Measurements from ENCODE around the gene PTPRO. TPM values are rescaled to one million over a fixed set of nuclear protein-coding genes. Genes with fewer than 3 reads are reported as not detected.

The PTPRO gene
- total RNA-seq, 2 experiments from 2014 or later = 0.47 to 0.63 TPM

GRCh38 chr12:15341371-15341770, 19.1 kb downstream of the PTPRO start:
- no peaks in the 10 kb centered on the region for H3K36me3 Mint-ChIP-seq (ENCODE audit: low read depth)
- H3K27ac Mint-ChIP-seq = no peak overlapping the region
- H3K27me3 Mint-ChIP-seq = peaks cover 6% of the 10 kb centered on the region
- TF ChIP-seq CTCF (IDR thresholded peaks at IDR 0.05) = no peak
- ChIA-PET CTCF (interaction anchor here (1.0 to 1.3 kb wide), 2 partner anchors 15 to 72 kb away, joined by 3 read pairs; no protein-coding TSS in a partner anchor), POLR2A (no interaction called here)
- intact Hi-C loops (cut with micrococcal nuclease) = no loop called here
- peaks cover 2% of the 10 kb centered on the region for H3K9me3 Mint-ChIP-seq
- H3K4me3 Mint-ChIP-seq = no peak overlapping the region
- DNase-seq (no peak), ATAC-seq (no peak)
- no peaks in the 10 kb centered on the region for H3K4me1 Mint-ChIP-seq (ENCODE audit: low read depth)

GRCh38 chr12:15344561-15344960, 22.3 kb downstream of the PTPRO start:
- no peak for ATAC-seq
- H3K9me3 Mint-ChIP-seq = peaks cover 2% of the 10 kb centered on the region
- H3K36me3 Mint-ChIP-seq (ENCODE audit: low read depth) = no peaks in the 10 kb centered on the region
- CTCF ChIA-PET = no interaction called here
- TF ChIP-seq CTCF (IDR thresholded peaks at IDR 0.05) = no peak
- DNase-seq = no peak
- H3K4me3 Mint-ChIP-seq = no peak overlapping the region
- POLR2A ChIA-PET = no interaction called here
- no peak overlapping the region for H3K27ac Mint-ChIP-seq
- H3K4me1 Mint-ChIP-seq (ENCODE audit: low read depth) = no peaks in the 10 kb centered on the region
- intact Hi-C loops (cut with micrococcal nuclease) = no loop called here
- H3K27me3 Mint-ChIP-seq = peaks cover 6% of the 10 kb centered on the region

GRCh38 chr12:15346488-15346887, 24.2 kb downstream of the PTPRO start:
- Mint-ChIP-seq H3K36me3 (ENCODE audit: low read depth) (no peaks in the 10 kb centered on the region), H3K9me3 (peaks cover 2% of the 10 kb centered on the region), H3K27me3 (peaks cover 6% of the 10 kb centered on the region), H3K27ac (no peak overlapping the region), H3K4me3 (no peak overlapping the region), H3K4me1 (ENCODE audit: low read depth) (no peaks in the 10 kb centered on the region)
- POLR2A ChIA-PET = no interaction called here
- CTCF ChIA-PET = interaction anchor here (1.0 kb wide), 1 partner anchor 238 kb away, joined by 3 read pairs; no protein-coding TSS in a partner anchor
- no peak for TF ChIP-seq CTCF (IDR thresholded peaks at IDR 0.05)
- no peak for ATAC-seq
- DNase-seq = no peak
- intact Hi-C loops (cut with micrococcal nuclease) = no loop called here

- CTCF ChIA-PET = no interaction called here
- no peaks in the 10 kb centered on the region for H3K9me3 Mint-ChIP-seq
- H3K27me3 Mint-ChIP-seq = peaks cover 2% of the 10 kb centered on the region
- ATAC-seq (no peak), DNase-seq (no peak)
- intact Hi-C loops (cut with micrococcal nuclease) = no loop called here
- H3K36me3 Mint-ChIP-seq (ENCODE audit: low read depth) = no peaks in the 10 kb centered on the region
- H3K4me1 Mint-ChIP-seq (ENCODE audit: low read depth) = no peaks in the 10 kb centered on the region
- POLR2A ChIA-PET = interaction anchor here (0.5 kb wide), 1 partner anchor 1544 kb away, joined by 3 read pairs; no protein-coding TSS in a partner anchor
- H3K27ac Mint-ChIP-seq = no peak overlapping the region
- no peak overlapping the region for H3K4me3 Mint-ChIP-seq
- TF ChIP-seq CTCF (IDR thresholded peaks at IDR 0.05) = no peak
Measured at GRCh38 chr12:15350643-15351042, 28.3 kb downstream of the PTPRO start.

- ATAC-seq = no peak
- no peak for DNase-seq
- Mint-ChIP-seq H3K4me3 (no peak overlapping the region), H3K9me3 (no peaks in the 10 kb centered on the region), H3K36me3 (ENCODE audit: low read depth) (no peaks in the 10 kb centered on the region), H3K4me1 (ENCODE audit: low read depth) (no peaks in the 10 kb centered on the region), H3K27me3 (no peaks in the 10 kb centered on the region), H3K27ac (no peak overlapping the region)
- TF ChIP-seq CTCF (IDR thresholded peaks at IDR 0.05) = no peak
- intact Hi-C loops (cut with micrococcal nuclease) = no loop called here
- POLR2A ChIA-PET = no interaction called here
- CTCF ChIA-PET = no interaction called here
Measured at GRCh38 chr12:15355766-15356165, 33.5 kb downstream of the PTPRO start.

All from activated CD8-positive, alpha-beta T cell treated with anti-CD3 and anti-CD28 coated beads for 36 hours (primary cell).